DOHH2 (cell line): ENCODE measurements around the gene HOXB6.

Experiments used
- H3F3A ChIP-seq: fragments of 200-600 bp; sonication (generic), shearing (Covaris generic); 2 replicates; pipeline ENCODE4 v1.6.0; 2016; ENCODE audit warnings: antibody characterized with exemption, mild to moderate bottlenecking; ENCODE audit not compliant: control insufficient read depth, insufficient read depth
- H3K27ac ChIP-seq: fragments of 200-600 bp; sonication (generic); 2 replicates; pipeline ENCODE4 v1.5.1; 2014; ENCODE audit warnings: low read depth, mild to moderate bottlenecking, low read length, moderate library complexity
- H3K27me3 ChIP-seq: fragments of 200-600 bp; sonication (generic); 2 replicates; pipeline ENCODE4 v1.6.1; 2014; ENCODE audit warnings: mild to moderate bottlenecking, low read length, mixed read lengths; ENCODE audit not compliant: control insufficient read depth
- H3K36me3 ChIP-seq: fragments of 200-600 bp; sonication (generic); 2 replicates; pipeline ENCODE4 v1.6.1; 2014; ENCODE audit warnings: mild to moderate bottlenecking, low read length, moderate library complexity, mixed read lengths; ENCODE audit not compliant: control insufficient read depth
- H3K4me1 ChIP-seq: fragments of 200-600 bp; sonication (generic); 2 replicates; pipeline ENCODE4 v1.6.1; 2014; ENCODE audit warnings: mild to moderate bottlenecking, low read length, mixed read lengths; ENCODE audit not compliant: control insufficient read depth
- H3K4me2 ChIP-seq: fragments of 200-600 bp; sonication (generic); 2 replicates; pipeline ENCODE4 v1.6.0; 2014; ENCODE audit warnings: mild to moderate bottlenecking, low read length, moderate library complexity
- H3K4me3 ChIP-seq: fragments of 200-600 bp; sonication (generic); 2 replicates; pipeline ENCODE4 v1.5.1; 2014; ENCODE audit warnings: mild to moderate bottlenecking, low read length, mixed read lengths
- H3K79me2 ChIP-seq: fragments of 200-600 bp; sonication (generic); 2 replicates; pipeline ENCODE4 v1.6.1; 2014; ENCODE audit warnings: mild to moderate bottlenecking, low read length, mixed read lengths; ENCODE audit not compliant: control insufficient read depth
- H3K9me2 ChIP-seq: fragments of 200-600 bp; sonication (generic); replicated peaks from 2 replicates; pipeline ENCODE4 v1.6.1; 2014; ENCODE audit warnings: mild to moderate bottlenecking, low read length, mixed read lengths; ENCODE audit not compliant: control insufficient read depth
- H3K9me3 ChIP-seq: fragments of 200-600 bp; sonication (generic); 2 replicates; pipeline ENCODE4 v1.6.1; 2014; ENCODE audit warnings: antibody characterized with exemption, low read length, mixed read lengths; ENCODE audit not compliant: control insufficient read depth, insufficient read depth
- H4K20me1 ChIP-seq: fragments of 200-600 bp; sonication (generic); 2 replicates; pipeline ENCODE4 v1.6.0; 2014; ENCODE audit warnings: low read depth, mild to moderate bottlenecking, antibody characterized with exemption, low read length, moderate library complexity; ENCODE audit not compliant: control insufficient read depth, insufficient read depth
- CTCF ChIP-seq: fragments of 200-600 bp; sonication (generic); IDR thresholded peaks from one replicate; pipeline ENCODE4 v1.5.1; 2014; ENCODE audit warnings: antibody characterized with exemption, mild to moderate bottlenecking, low read depth, low read length; ENCODE audit not compliant: poor library complexity, severe bottlenecking
- EZH2phosphoT487 ChIP-seq: fragments of 200-600 bp; sonication (generic); IDR thresholded peaks from 2 replicates; pipeline ENCODE4 v1.6.1; 2017; ENCODE audit warnings: borderline replicate concordance, mild to moderate bottlenecking, antibody characterized with exemption, low read length, moderate library complexity, mixed read lengths

Gene HOXB6

GRCh38 chr17:48611213-48611612 is 6.4 kb upstream of the HOXB6 start:
- no peaks in the 10 kb centered on the region for H3F3A ChIP-seq
- H3K9me3 ChIP-seq: no peaks in the 10 kb centered on the region
- no peaks in the 10 kb centered on the region for H3K9me2 ChIP-seq
- peaks cover 37% of the 10 kb centered on the region for H3K27me3 ChIP-seq
- H3K4me2 ChIP-seq: peak overlapping the region; percentile 82
- H3K36me3 ChIP-seq: no peaks in the 10 kb centered on the region
- H4K20me1 ChIP-seq: no peaks in the 10 kb centered on the region
- TF ChIP-seq CTCF (no peak), EZH2phosphoT487 (no peak)
- no peak overlapping the region for H3K27ac ChIP-seq
- H3K4me3 ChIP-seq: peak overlapping the region; percentile 83
- peaks cover 24% of the 10 kb centered on the region for H3K4me1 ChIP-seq
- no peaks in the 10 kb centered on the region for H3K79me2 ChIP-seq

GRCh38 chr17:48610282-48611211 is 5.8 kb upstream of the HOXB6 start, which contains the start of gene HOXB7:
Gene HOXB7 (minus strand): TSS chr17:48611017. CDS start chr17:48610918, 99 bp downstream.
- Histone ChIP-seq H3F3A (no peaks in the 10 kb centered on the region), H3K4me1 (peaks cover 24% of the 10 kb centered on the region), H3K4me3 (peak within 1 kb of the TSS; percentile 83), H3K79me2 (no peaks in the 10 kb centered on the region), H3K9me3 (no peaks in the 10 kb centered on the region), H3K27ac (peak within 1 kb of the TSS; percentile 24; the same call in 1 of the 2 replicates), H3K36me3 (no peaks in the 10 kb centered on the region), H4K20me1 (no peaks in the 10 kb centered on the region), H3K4me2 (peak within 1 kb of the TSS; percentile 82), H3K27me3 (peaks cover 32% of the 10 kb centered on the region), H3K9me2 (no peaks in the 10 kb centered on the region)
- TF ChIP-seq EZH2phosphoT487 (no peak), CTCF (no peak)

GRCh38 chr17:48609759-48610281 is 5.0 kb upstream of the HOXB6 start:
- H4K20me1 ChIP-seq: no peaks in the 10 kb centered on the region
- H3K36me3 ChIP-seq: no peaks in the 10 kb centered on the region
- TF ChIP-seq CTCF (no peak), EZH2phosphoT487 (no peak)
- H3K9me3 ChIP-seq: no peaks in the 10 kb centered on the region
- no peaks in the 10 kb centered on the region for H3F3A ChIP-seq
- no peaks in the 10 kb centered on the region for H3K9me2 ChIP-seq
- peak overlapping the region; percentile 83 for H3K4me3 ChIP-seq
- H3K4me1 ChIP-seq: peaks cover 24% of the 10 kb centered on the region
- peak overlapping the region; percentile 82 for H3K4me2 ChIP-seq
- H3K27ac ChIP-seq: no peak overlapping the region
- H3K27me3 ChIP-seq: peaks cover 29% of the 10 kb centered on the region
- no peaks in the 10 kb centered on the region for H3K79me2 ChIP-seq
